SK-N-SH treated with all-trans-retinoic acid at 6 μM for 48 hours (cell line): ENCODE measurements around the gene LPAR2.

Experiments used
- ATAC-seq: fragments of 200-7000 bp; cut with Tn5 transposase; 3 replicates; pipeline ENCODE4 v1.9.1; 2020; ENCODE audit warnings: mild to moderate bottlenecking, moderate library complexity
- ARNTL ChIP-seq: fragments of 450-650 bp; formaldehyde crosslinking; IDR thresholded peaks from 2 replicates; pipeline ENCODE4 v1.5.0; 2020; ENCODE audit warnings: low read depth, mild to moderate bottlenecking, moderate library complexity, borderline replicate concordance
- BACH2 ChIP-seq: fragments of 250-450 bp; sonication (Bioruptor Pico); IDR thresholded peaks from 2 replicates; pipeline ENCODE4 v1.9.0; 2021; ENCODE audit warnings: mild to moderate bottlenecking, borderline replicate concordance
- CREB5 ChIP-seq: fragments of 250-450 bp; sonication (Bioruptor Pico); IDR thresholded peaks from 2 replicates; pipeline ENCODE4 v1.5.1; 2020; ENCODE audit warnings: low read depth, mild to moderate bottlenecking, moderate library complexity
- CSDC2 ChIP-seq: fragments of 250-450 bp; sonication (Bioruptor Pico); IDR thresholded peaks from 2 replicates; pipeline ENCODE4 v1.5.0; 2020; ENCODE audit warnings: mild to moderate bottlenecking, moderate library complexity
- ESRRG ChIP-seq: fragments of 250-450 bp; sonication (Bioruptor Pico); IDR thresholded peaks from 2 replicates; pipeline ENCODE4 v1.6.1; 2021; ENCODE audit warnings: mild to moderate bottlenecking
- GLIS3 ChIP-seq: fragments of 250-450 bp; sonication (Bioruptor Pico); IDR thresholded peaks from 2 replicates; pipeline ENCODE4 v1.5.0; 2020; ENCODE audit warnings: mild to moderate bottlenecking, moderate library complexity
- ISL1 ChIP-seq: fragments of 250-450 bp; sonication (Bioruptor Pico); IDR thresholded peaks from 2 replicates; pipeline ENCODE4 v2.1.2; 2022; ENCODE audit warnings: mild to moderate bottlenecking, moderate library complexity
- OSR1 ChIP-seq: fragments of 250-450 bp; sonication (Bioruptor Pico); IDR thresholded peaks from 2 replicates; pipeline ENCODE4 v1.8.0; 2022; ENCODE audit warnings: moderate library complexity, mild to moderate bottlenecking, inconsistent platforms
- POU6F1 ChIP-seq: fragments of 250-450 bp; sonication (Bioruptor Pico); IDR thresholded peaks from 2 replicates; pipeline ENCODE4 v1.8.0; 2021; ENCODE audit warnings: low read depth, mild to moderate bottlenecking, moderate library complexity, borderline replicate concordance
- RARB ChIP-seq: fragments of 250-450 bp; sonication (Bioruptor Pico); IDR thresholded peaks from 2 replicates; pipeline ENCODE4 v1.8.0; 2021; ENCODE audit warnings: mild to moderate bottlenecking, moderate library complexity
- SNAI2 ChIP-seq: fragments of 250-450 bp; sonication (Bioruptor Pico); IDR thresholded peaks from 2 replicates; pipeline ENCODE4 v1.5.0; 2020; ENCODE audit warnings: mild to moderate bottlenecking, moderate library complexity
- TCF4 ChIP-seq: fragments of 250-450 bp; sonication (Bioruptor Pico); IDR thresholded peaks from 2 replicates; pipeline ENCODE4 v1.8.0; 2021; ENCODE audit warnings: mild to moderate bottlenecking, moderate library complexity, borderline replicate concordance
- TOX ChIP-seq: fragments of 250-450 bp; sonication (Bioruptor Pico); IDR thresholded peaks from 2 replicates; pipeline ENCODE4 v1.8.0; 2021; ENCODE audit warnings: mild to moderate bottlenecking, moderate library complexity, borderline replicate concordance
- TSHZ2 ChIP-seq: fragments of 250-450 bp; sonication (Bioruptor Pico); IDR thresholded peaks from 2 replicates; pipeline ENCODE4 v1.5.0; 2020; ENCODE audit warnings: mild to moderate bottlenecking, moderate library complexity
- ZC3H10 ChIP-seq: fragments of 250-450 bp; sonication (Bioruptor Pico); IDR thresholded peaks from 2 replicates; pipeline ENCODE4 v1.5.1; 2021; ENCODE audit warnings: mild to moderate bottlenecking, moderate library complexity
- ZFP3 ChIP-seq: fragments of 250-450 bp; sonication (Bioruptor Pico); IDR thresholded peaks from 2 replicates; pipeline ENCODE4 v1.5.0; 2020; ENCODE audit warnings: mild to moderate bottlenecking, moderate library complexity
- ZFP30 ChIP-seq: fragments of 450-650 bp; formaldehyde crosslinking; IDR thresholded peaks from 2 replicates; pipeline ENCODE4 v1.5.0; 2022; ENCODE audit warnings: mild to moderate bottlenecking, moderate library complexity
- ZNF565 ChIP-seq: fragments of 450-650 bp; formaldehyde crosslinking; conservative IDR thresholded peaks from 2 replicates; pipeline ENCODE4 v1.5.0; 2020; ENCODE audit warnings: low read depth, mild to moderate bottlenecking, moderate library complexity
- ZNF70 ChIP-seq: fragments of 450-650 bp; formaldehyde crosslinking; IDR thresholded peaks from 2 replicates; pipeline ENCODE4 v1.5.0; 2020; ENCODE audit warnings: mild to moderate bottlenecking, moderate library complexity
- ZNF8 ChIP-seq: fragments of 450-650 bp; formaldehyde crosslinking; IDR thresholded peaks from 2 replicates; pipeline ENCODE4 v1.5.0; 2020; ENCODE audit warnings: mild to moderate bottlenecking, moderate library complexity
- TF ChIP-seq, protein P1 (sequence below): fragments of 250-450 bp; sonication (Bioruptor Pico); IDR thresholded peaks from 2 replicates; pipeline ENCODE4 v1.8.0; 2020; ENCODE audit warnings: mild to moderate bottlenecking, moderate library complexity, borderline replicate concordance
- TF ChIP-seq, protein P2 (sequence below): fragments of 250-450 bp; sonication (Bioruptor Pico); IDR thresholded peaks from 2 replicates; pipeline ENCODE4 v1.5.1; 2021; ENCODE audit warnings: mild to moderate bottlenecking, moderate library complexity

The LPAR2 gene

DNA sequence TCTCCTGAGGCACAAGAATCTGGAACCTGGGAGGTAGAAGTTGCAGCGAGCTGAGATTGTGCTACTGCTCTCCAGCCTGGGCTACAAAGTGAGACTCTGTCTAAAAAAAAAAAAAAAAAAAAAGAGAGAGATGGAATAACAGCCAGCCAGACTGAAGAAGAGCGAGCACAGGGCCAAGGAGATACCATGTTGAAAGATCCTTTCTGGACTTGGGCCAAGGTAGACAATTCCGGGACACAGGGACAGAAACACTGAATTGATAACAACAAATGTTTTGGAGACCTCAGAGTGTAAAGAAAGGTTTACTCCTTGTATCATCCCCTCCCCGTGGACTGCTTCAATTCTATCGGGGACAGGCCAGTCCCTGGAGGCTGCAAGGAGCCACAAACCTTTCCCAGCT lies 4.6 kb downstream of the LPAR2 start (continued):
- TF ChIP-seq ZFP3 (CRISPR knock-in tag) (no peak), ARNTL (no peak), ISL1 (no peak), ZFP30 (CRISPR knock-in tag) (no peak), CSDC2 (CRISPR knock-in tag) (no peak), TOX (CRISPR knock-in tag) (no peak), ESRRG (CRISPR knock-in tag) (no peak)
- TF ChIP-seq, all 23 proteins: peak for 0

DNA sequence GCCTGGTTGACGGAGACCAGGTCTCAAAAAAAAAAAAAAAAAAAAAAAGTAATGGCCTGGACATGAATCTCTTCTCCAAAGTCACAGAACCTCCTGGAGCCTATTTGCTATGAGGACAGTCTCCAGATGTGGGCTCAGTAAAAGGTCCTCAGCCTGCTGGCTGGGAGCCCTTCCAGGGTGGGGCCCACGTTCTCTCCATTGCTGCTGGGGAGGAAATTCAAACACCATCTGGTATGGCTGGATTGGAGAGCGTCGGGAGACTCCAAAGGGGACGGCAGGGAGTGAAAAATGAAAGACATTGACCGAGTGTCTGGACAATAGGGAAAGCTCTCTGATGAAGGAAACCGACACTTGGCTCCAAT lies 8.2 kb downstream of the LPAR2 start:
- no peak for ATAC-seq
- TF ChIP-seq CREB5 (CRISPR knock-in tag), result no peak
- no peak for TF ChIP-seq SNAI2 (CRISPR knock-in tag)
- no peak for TF ChIP-seq ZFP30 (CRISPR knock-in tag)
- TF ChIP-seq ZC3H10, result no peak
- no peak for TF ChIP-seq TCF4 (CRISPR knock-in tag)
- no peak for TF ChIP-seq BACH2 (CRISPR knock-in tag)
- TF ChIP-seq POU6F1 (CRISPR knock-in tag), result no peak
- TF ChIP-seq ZNF8 (CRISPR knock-in tag), result no peak
- TF ChIP-seq, protein P1, sequence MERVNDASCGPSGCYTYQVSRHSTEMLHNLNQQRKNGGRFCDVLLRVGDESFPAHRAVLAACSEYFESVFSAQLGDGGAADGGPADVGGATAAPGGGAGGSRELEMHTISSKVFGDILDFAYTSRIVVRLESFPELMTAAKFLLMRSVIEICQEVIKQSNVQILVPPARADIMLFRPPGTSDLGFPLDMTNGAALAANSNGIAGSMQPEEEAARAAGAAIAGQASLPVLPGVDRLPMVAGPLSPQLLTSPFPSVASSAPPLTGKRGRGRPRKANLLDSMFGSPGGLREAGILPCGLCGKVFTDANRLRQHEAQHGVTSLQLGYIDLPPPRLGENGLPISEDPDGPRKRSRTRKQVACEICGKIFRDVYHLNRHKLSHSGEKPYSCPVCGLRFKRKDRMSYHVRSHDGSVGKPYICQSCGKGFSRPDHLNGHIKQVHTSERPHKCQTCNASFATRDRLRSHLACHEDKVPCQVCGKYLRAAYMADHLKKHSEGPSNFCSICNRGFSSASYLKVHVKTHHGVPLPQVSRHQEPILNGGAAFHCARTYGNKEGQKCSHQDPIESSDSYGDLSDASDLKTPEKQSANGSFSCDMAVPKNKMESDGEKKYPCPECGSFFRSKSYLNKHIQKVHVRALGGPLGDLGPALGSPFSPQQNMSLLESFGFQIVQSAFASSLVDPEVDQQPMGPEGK (CRISPR knock-in tag), result no peak
- TF ChIP-seq CSDC2 (CRISPR knock-in tag), result no peak
- TF ChIP-seq ESRRG (CRISPR knock-in tag), result no peak
- no peak for TF ChIP-seq ARNTL
- no peak for TF ChIP-seq RARB

DNA sequence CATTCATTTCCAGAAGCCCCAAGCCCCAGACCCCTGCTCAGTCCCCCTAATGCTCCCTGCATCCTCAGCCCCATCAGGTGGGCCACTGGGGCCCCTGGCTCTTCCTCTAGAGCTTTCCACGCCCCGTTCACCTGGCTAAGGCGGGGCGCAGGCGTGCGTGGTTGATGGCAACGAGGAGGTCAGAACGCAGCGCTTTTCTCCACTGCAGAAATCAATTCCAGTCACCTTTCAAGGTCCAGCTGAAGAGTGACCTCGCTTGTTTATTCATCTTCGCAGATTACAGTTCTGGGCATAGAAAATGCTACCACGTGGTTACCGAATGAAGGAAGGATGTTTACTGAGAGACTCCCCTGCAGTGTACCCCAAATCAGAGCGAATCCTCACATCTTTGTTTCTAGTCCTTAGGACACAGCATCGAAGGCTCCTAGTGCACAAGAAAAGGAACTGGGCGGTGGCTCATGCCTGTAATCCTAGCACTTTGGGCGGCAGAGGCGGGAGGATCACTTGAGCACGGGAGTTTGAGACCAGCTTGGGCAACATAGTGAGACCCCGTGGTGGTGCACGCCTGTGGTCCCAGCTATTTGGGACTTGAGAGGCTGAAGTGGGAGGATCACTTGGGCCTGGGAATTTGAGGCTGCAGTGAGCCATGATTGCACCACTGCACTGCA lies 8.7 kb downstream of the LPAR2 start:
- TF ChIP-seq CREB5 (CRISPR knock-in tag) (no peak), OSR1 (CRISPR knock-in tag) (no peak), ZFP30 (CRISPR knock-in tag) (no peak), ZFP3 (CRISPR knock-in tag) (no peak), ZNF8 (CRISPR knock-in tag) (no peak), ESRRG (CRISPR knock-in tag) (no peak), SNAI2 (CRISPR knock-in tag) (no peak), ZC3H10 (no peak), POU6F1 (CRISPR knock-in tag) (no peak), ZNF565 (CRISPR knock-in tag) (no peak), BACH2 (CRISPR knock-in tag) (no peak), RARB (no peak), CSDC2 (CRISPR knock-in tag) (no peak), ISL1 (no peak), ZNF70 (CRISPR knock-in tag) (no peak), TSHZ2 (CRISPR knock-in tag) (no peak), TOX (CRISPR knock-in tag) (no peak), GLIS3 (no peak)
- TF ChIP-seq, protein P2, sequence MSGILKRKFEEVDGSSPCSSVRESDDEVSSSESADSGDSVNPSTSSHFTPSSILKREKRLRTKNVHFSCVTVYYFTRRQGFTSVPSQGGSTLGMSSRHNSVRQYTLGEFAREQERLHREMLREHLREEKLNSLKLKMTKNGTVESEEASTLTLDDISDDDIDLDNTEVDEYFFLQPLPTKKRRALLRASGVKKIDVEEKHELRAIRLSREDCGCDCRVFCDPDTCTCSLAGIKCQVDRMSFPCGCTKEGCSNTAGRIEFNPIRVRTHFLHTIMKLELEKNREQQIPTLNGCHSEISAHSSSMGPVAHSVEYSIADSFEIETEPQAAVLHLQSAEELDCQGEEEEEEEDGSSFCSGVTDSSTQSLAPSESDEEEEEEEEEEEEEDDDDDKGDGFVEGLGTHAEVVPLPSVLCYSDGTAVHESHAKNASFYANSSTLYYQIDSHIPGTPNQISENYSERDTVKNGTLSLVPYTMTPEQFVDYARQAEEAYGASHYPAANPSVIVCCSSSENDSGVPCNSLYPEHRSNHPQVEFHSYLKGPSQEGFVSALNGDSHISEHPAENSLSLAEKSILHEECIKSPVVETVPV, result no peak
- TF ChIP-seq, all 23 proteins: peak for 0
- no peak for ATAC-seq
